Epithelial cell of proximal tubule (primary cell): ENCODE measurements around the gene SEZ6. TPM values are rescaled to one million over a fixed set of nuclear protein-coding genes. Genes with fewer than 3 reads are reported as not detected.

Experiments used
- DNase-seq: peaks from one replicate; pipeline ENCODE4 v3.0.0-alpha.2; 2011; ENCODE audit warnings: low read depth
- H3K4me3 ChIP-seq: 2 replicates; pipeline ENCODE4 v1.5.1; 2011; ENCODE audit warnings: low read depth, mild to moderate bottlenecking, low read length
- total RNA-seq: library from RNA; depleted of rRNA; stranded (reverse); fragments of >200 nt; gene quantifications from 2 replicates; pipeline ENCODE4 v1.2.3, GENCODE V29; 2015
- TF ChIP-seq, protein P1 (sequence below): conservative IDR thresholded peaks from 2 replicates; pipeline ENCODE4 v1.5.1; 2012; ENCODE audit warnings: low read depth, mild to moderate bottlenecking, low read length

SEZ6 gene
- total RNA-seq, 1 donor from 2014 or later: not detected

DNA sequence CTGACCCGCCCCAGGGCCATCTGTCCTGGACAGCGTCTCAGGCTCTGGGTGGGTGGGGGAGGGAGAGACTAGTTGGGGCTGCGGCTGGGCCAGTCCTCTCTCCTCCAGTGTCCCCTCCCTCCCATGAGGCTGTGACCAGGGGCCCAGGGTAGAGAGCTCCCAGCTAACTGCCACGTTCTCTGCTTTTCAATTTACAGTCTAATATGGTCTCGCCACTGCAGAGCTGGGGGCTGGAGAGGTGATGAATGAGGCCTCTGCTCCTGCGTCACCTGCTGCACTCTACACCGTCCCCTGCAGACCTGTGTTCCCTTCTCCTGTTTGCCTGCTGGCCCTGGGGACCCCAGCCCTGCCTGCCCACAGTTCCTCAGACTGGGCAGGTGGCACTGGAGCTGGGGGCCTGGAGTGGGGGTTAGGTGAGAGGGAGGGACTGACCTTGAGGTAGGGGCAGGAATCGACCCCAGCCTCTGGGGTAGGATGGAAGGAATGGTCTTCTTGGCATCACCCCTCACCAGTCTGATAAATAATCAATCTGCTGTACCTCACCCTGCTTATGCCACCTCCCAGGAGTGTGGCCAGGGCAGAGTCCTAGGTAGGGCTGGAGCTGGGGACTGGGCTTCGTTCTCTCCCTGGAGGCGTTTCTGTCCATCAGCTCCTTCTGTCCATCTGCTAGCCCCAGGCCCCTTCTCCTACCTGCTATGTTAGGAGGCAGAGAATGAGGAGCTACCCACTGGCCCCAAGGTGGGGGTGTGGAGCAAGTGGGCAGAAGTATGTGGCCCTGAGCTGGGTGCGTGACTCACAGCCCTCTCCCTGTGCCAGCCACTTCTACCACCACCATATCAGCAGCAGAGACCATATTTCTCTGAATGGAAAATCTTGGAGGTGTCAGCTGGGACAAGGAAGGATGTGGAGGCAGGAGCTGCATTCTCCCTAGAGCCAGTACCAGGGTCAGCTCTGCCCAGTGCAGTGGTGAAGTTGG, 12.9 kb downstream of the SEZ6 start:
- no peak overlapping the region for H3K4me3 ChIP-seq
- no peak for DNase-seq
- TF ChIP-seq, protein P1, sequence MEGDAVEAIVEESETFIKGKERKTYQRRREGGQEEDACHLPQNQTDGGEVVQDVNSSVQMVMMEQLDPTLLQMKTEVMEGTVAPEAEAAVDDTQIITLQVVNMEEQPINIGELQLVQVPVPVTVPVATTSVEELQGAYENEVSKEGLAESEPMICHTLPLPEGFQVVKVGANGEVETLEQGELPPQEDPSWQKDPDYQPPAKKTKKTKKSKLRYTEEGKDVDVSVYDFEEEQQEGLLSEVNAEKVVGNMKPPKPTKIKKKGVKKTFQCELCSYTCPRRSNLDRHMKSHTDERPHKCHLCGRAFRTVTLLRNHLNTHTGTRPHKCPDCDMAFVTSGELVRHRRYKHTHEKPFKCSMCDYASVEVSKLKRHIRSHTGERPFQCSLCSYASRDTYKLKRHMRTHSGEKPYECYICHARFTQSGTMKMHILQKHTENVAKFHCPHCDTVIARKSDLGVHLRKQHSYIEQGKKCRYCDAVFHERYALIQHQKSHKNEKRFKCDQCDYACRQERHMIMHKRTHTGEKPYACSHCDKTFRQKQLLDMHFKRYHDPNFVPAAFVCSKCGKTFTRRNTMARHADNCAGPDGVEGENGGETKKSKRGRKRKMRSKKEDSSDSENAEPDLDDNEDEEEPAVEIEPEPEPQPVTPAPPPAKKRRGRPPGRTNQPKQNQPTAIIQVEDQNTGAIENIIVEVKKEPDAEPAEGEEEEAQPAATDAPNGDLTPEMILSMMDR: peak; percentile 35

DNA sequence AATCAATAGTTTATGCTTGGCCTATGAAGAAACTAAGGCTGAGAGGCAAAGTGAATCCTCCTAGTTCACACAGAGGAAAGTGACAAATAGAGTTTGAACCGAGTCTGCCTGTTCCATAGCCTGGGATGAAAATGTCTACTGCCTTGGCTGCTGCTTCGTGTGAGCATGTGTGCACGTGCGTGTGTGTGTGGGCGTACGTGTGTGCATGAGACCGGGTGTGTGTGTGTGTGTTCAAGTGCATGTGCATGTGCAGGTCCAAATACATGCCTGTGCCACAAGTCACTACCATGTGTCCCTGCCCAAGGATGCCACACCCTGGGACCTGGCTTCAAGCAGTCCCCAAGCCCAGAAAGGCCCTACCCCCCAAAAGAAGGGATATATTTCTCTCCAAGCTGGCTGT, 13.6 kb downstream of the SEZ6 start:
- TF ChIP-seq, protein P1: no peak
- H3K4me3 ChIP-seq: no peak overlapping the region
- DNase-seq: no peak

DNA sequence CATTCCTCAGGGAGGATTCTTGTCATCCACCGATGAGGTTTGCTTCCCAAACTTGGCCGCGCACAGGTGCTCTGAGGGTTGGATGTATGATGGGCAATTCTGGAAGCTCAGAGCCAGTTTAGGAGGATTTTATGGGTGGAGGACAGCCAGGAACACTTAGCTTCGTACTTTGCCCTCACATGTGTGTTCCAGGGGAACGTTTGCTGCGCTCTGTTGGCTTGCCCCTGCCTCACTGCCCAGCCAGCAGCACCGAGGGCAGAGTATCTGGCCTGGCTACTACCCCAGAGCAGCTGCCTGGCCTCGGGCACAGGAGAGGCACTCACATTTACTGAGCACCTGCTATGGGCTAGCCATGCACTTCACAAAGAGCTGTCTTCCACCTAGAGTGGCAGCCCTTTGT, 14.1 kb downstream of the SEZ6 start:
- TF ChIP-seq, protein P1: no peak
- DNase-seq: no peak
- no peak overlapping the region for H3K4me3 ChIP-seq

- no peak overlapping the region for H3K4me3 ChIP-seq
- no peak for DNase-seq
- TF ChIP-seq, protein P1: no peak
Measured at GRCh38 chr17:28989028-28989427, 16.8 kb downstream of the SEZ6 start.

GRCh38 chr17:28988475-28988874, 17.4 kb downstream of the SEZ6 start:
- H3K4me3 ChIP-seq: no peak overlapping the region
- TF ChIP-seq, protein P1: no peak
- DNase-seq: no peak

DNA sequence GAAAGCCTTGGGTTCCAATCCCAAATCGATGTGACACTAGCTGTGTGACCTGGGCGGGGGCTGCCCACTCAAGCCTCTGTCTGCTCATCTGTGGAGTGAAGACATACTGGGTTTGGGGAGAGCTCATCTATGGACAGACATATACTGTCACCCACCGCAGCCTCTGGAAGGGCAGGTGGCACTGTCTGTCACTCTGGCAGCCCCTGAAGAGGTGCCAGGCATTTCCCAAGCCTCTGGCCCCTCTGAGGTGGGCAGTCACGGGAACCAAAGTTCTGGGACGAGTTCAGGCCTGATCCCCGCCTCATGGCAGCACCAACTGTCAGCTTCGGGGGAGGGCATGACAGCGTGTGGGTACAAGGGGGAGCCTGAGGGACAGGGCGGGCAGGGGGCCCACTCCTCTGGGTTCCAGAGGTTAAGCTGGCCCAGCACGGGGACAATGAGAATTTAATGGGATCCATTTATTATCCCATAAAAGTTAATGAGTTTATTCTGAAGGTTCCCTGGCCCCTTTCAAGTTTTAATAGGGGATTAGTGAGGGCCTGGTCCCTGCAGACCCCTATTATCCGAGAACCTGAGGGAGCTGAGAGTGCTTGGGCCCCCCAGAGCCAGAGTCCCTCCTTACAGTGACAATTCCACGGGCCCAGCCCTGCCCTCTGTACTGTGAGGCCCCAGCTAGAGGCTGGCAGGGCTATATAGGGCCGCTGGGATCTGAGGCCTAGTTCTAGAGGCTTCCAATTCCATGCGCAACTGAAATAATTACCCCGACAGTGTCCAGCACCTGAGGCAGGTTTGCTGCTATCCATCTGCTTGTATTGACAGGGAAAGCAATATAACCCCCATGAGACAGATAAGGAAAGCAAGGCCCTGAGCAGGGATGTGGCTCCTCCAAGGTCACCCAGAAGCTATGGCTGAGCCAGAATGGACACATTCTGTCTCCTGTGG, 18.8 kb downstream of the SEZ6 start:
- no peak for DNase-seq
- no peak overlapping the region for H3K4me3 ChIP-seq
- TF ChIP-seq, protein P1: no peak
